Prostate gland (tissue), 2 donors: ENCODE measurements around the gene DYDC1. TPM values are rescaled to one million over a fixed set of nuclear protein-coding genes. Genes with fewer than 3 reads are reported as not detected.

Experiments
- DNase-seq: peaks from one replicate; pipeline ENCODE4 v3.0.0-alpha.2; 2019; ENCODE audit warnings: low spot score
- H3K27ac ChIP-seq, 2 donors: fragments of 200-600 bp; sonication (generic); 2 replicates each; pipeline ENCODE4 v1.5.1; 2017 to 2019
- H3K27me3 ChIP-seq: fragments of 200-600 bp; sonication (generic); replicated peaks from 2 replicates; pipeline ENCODE4 v1.5.1; 2019; ENCODE audit not compliant: insufficient read depth
- H3K36me3 ChIP-seq, 2 donors: fragments of 200-600 bp; sonication (generic); 1 replicate in 1 of 2; 2 replicates in 1 of 2; pipeline versions ENCODE4 v1.5.1 to v1.8.1; 2017 to 2019
- H3K4me1 ChIP-seq: fragments of 200-600 bp; sonication (generic); replicated peaks from 2 replicates; pipeline ENCODE4 v1.5.1; 2019
- H3K4me3 ChIP-seq, 2 donors: fragments of 200-600 bp; sonication (generic); 2 replicates each; pipeline ENCODE4 v1.5.1; 2017 to 2019
- H3K9me3 ChIP-seq: fragments of 200-600 bp; sonication (generic); 2 replicates; pipeline ENCODE4 v1.5.1; 2017
- CTCF ChIP-seq, 4 experiments: fragments of 200-600 bp in 2 of 4; fragments of 450-650 bp in 2 of 4; sonication (generic) in 2 of 4; IDR thresholded peaks; 1 replicate in 3 of 4; 2 replicates in 1 of 4; pipeline ENCODE4 v1.5.1; 2016 to 2019; ENCODE audit warnings: antibody characterized with exemption in 4 of 4, mild to moderate bottlenecking in 2 of 4, moderate library complexity in 2 of 4
- POLR2A ChIP-seq: fragments of 450-650 bp; IDR thresholded peaks from one replicate; pipeline ENCODE4 v1.6.1; 2016; ENCODE audit warnings: antibody characterized with exemption, mild to moderate bottlenecking
- POLR2AphosphoS5 ChIP-seq: sonication (generic); formaldehyde crosslinking; IDR thresholded peaks from one replicate; pipeline ENCODE4 v1.6.1; 2017; ENCODE audit warnings: antibody characterized with exemption
- WGBS: methylation state at CpG from one replicate; pipeline ENCODE4 v1.1.5; 2018; 5-methylcytosine and 5-hydroxymethylcytosine counted together
- intact Hi-C: fragments of 100-400 bp; cut with DNase I; formaldehyde crosslinking; loops from one replicate; pipeline ENCODE4 v1.14.2; 2022
- total RNA-seq, 2 donors: library from RNA; depleted of rRNA; stranded (reverse); fragments of >200 nt; gene quantifications; one replicate each; pipeline ENCODE4 v1.1.0, GENCODE V29; 2016

Gene DYDC1
- total RNA-seq, 2 donors from 2014 or later = 8.7 TPM; not detected in 1

- TF ChIP-seq POLR2AphosphoS5 (no peak), CTCF (IDR thresholded peaks at IDR 0.05) (no peak), POLR2A (no peak)
- H3K4me1 ChIP-seq = no peaks in the 10 kb centered on the region
- H3K27me3 ChIP-seq = peaks cover 2% of the 10 kb centered on the region
- H3K27ac ChIP-seq = no peak overlapping the region
- intact Hi-C loops = no loop called here
- H3K4me3 ChIP-seq = no peak overlapping the region
- H3K9me3 ChIP-seq = no peaks in the 10 kb centered on the region
- no peak for DNase-seq
- no peaks in the 10 kb centered on the region for H3K36me3 ChIP-seq
- WGBS = 94% methylated on average over 3 of the region's 3 CpGs
These were observed 5.3 kb downstream of the DYDC1 start for GRCh38 chr10:80351220-80351619.

- Histone ChIP-seq H3K27me3 (peaks cover 2% of the 10 kb centered on the region), H3K36me3 (no peaks in the 10 kb centered on the region), H3K27ac (no peak overlapping the region), H3K9me3 (no peaks in the 10 kb centered on the region), H3K4me1 (no peaks in the 10 kb centered on the region), H3K4me3 (no peak overlapping the region)
- DNase-seq = no peak
- intact Hi-C loops = no loop called here
- TF ChIP-seq POLR2AphosphoS5 = no peak
- no peak for TF ChIP-seq POLR2A
- TF ChIP-seq CTCF (IDR thresholded peaks at IDR 0.05) = no peak
- WGBS = 86% methylated on average over 3 of the region's 3 CpGs
These were observed 6.3 kb downstream of the DYDC1 start for GRCh38 chr10:80350251-80350650.

- intact Hi-C loops = no loop called here
- Histone ChIP-seq H3K27ac (no peak overlapping the region), H3K4me3 (no peak overlapping the region), H3K4me1 (no peaks in the 10 kb centered on the region), H3K36me3 (no peaks in the 10 kb centered on the region), H3K9me3 (no peaks in the 10 kb centered on the region), H3K27me3 (peaks cover 2% of the 10 kb centered on the region)
- no peak for TF ChIP-seq CTCF (IDR thresholded peaks at IDR 0.05)
- TF ChIP-seq POLR2AphosphoS5 = no peak
- no peak for TF ChIP-seq POLR2A
- no peak for DNase-seq
- 66% methylated on average over 2 of the region's 2 CpGs for WGBS
These were observed 11.6 kb downstream of the DYDC1 start for GRCh38 chr10:80344912-80345311.

- intact Hi-C loops = no loop called here
- H3K27me3 ChIP-seq = no peaks in the 10 kb centered on the region
- no peak overlapping the region for H3K27ac ChIP-seq
- TF ChIP-seq POLR2AphosphoS5 = no peak
- no peak for TF ChIP-seq POLR2A
- no peak for TF ChIP-seq CTCF (IDR thresholded peaks at IDR 0.05)
- H3K9me3 ChIP-seq = no peaks in the 10 kb centered on the region
- no peaks in the 10 kb centered on the region for H3K36me3 ChIP-seq
- DNase-seq = no peak
- no peaks in the 10 kb centered on the region for H3K4me1 ChIP-seq
- WGBS = 88% methylated on average over 1 of the region's 1 CpG
- H3K4me3 ChIP-seq = no peak overlapping the region
These were observed 12.3 kb downstream of the DYDC1 start for GRCh38 chr10:80344276-80344675.

GRCh38 chr10:80333983-80334382 is 22.6 kb downstream of the DYDC1 start:
- 97% methylated on average over 1 of the region's 1 CpG for WGBS

More at GRCh38 chr10:80333983-80334382, 22.6 kb downstream of the DYDC1 start:
- TF ChIP-seq POLR2A (no peak), POLR2AphosphoS5 (no peak), CTCF (IDR thresholded peaks at IDR 0.05) (no peak)
- H3K27me3 ChIP-seq = no peaks in the 10 kb centered on the region
- no peaks in the 10 kb centered on the region for H3K9me3 ChIP-seq
- intact Hi-C loops = no loop called here
- H3K36me3 ChIP-seq = no peaks in the 10 kb centered on the region
- no peak for DNase-seq
- no peaks in the 10 kb centered on the region for H3K4me1 ChIP-seq
- no peak overlapping the region for H3K4me3 ChIP-seq
- H3K27ac ChIP-seq = no peak overlapping the region
